Keratinocyte (primary cell): ENCODE results near the gene ZNF428. TPM values are rescaled to one million over a fixed set of nuclear protein-coding genes. Genes with fewer than 3 reads are reported as not detected.

Experiments used
- DNase-seq: peaks from one replicate; pipeline ENCODE4 v3.0.0-alpha.2; 2011; ENCODE audit warnings: low read depth, missing footprints, low spot score
- FAIRE-seq: peaks from 2 replicates; lab custom pipeline; 2011; peaks lifted over from hg19 to GRCh38; lab: Jason Lieb, UNC
- H2AFZ ChIP-seq: 2 replicates; pipeline ENCODE4 v1.6.0; 2012; ENCODE audit warnings: low read length, control low read depth, inconsistent platforms; ENCODE audit not compliant: control insufficient read depth
- H3K27ac ChIP-seq: 2 replicates; pipeline ENCODE4 v1.5.1; 2011; ENCODE audit warnings: low read length; ENCODE audit not compliant: control insufficient read depth, insufficient read depth
- H3K27me3 ChIP-seq: 3 replicates; pipeline ENCODE4 v1.6.0; 2011; ENCODE audit warnings: low read length; ENCODE audit not compliant: control insufficient read depth, insufficient read depth; ENCODE audit errors: extremely low read depth
- H3K36me3 ChIP-seq, 2 experiments: 2 replicates in 1 of 2; 3 replicates in 1 of 2; pipeline ENCODE4 v1.5.1; 2011; ENCODE audit warnings: low read length in 2 of 2, mild to moderate bottlenecking in 1 of 2; ENCODE audit not compliant: control insufficient read depth in 2 of 2, insufficient read depth in 2 of 2; ENCODE audit errors: extremely low read depth in 1 of 2
- H3K4me1 ChIP-seq: 3 replicates; pipeline ENCODE4 v1.5.1; 2011; ENCODE audit warnings: low read length; ENCODE audit not compliant: control insufficient read depth, insufficient read depth; ENCODE audit errors: extremely low read depth
- H3K4me2 ChIP-seq: 3 replicates; pipeline ENCODE4 v1.6.0; 2011; ENCODE audit warnings: low read depth, low read length; ENCODE audit not compliant: control insufficient read depth, insufficient read depth; ENCODE audit errors: extremely low read depth
- H3K4me3 ChIP-seq, 3 experiments: fragments of 200-600 bp in 1 of 3; sonication (generic) in 1 of 3; 2 replicates in 2 of 3; 3 replicates in 1 of 3; pipeline ENCODE4 v1.5.1; 2011 to 2016; ENCODE audit warnings: low read length in 3 of 3, mild to moderate bottlenecking in 3 of 3, control low read depth in 2 of 3, inconsistent platforms in 1 of 3, low read depth in 1 of 3, mixed read lengths in 1 of 3, mixed run types in 1 of 3, moderate library complexity in 1 of 3; ENCODE audit not compliant: control insufficient read depth in 2 of 3, insufficient read depth in 2 of 3; ENCODE audit errors: extremely low read depth in 1 of 3
- H3K79me2 ChIP-seq: 2 replicates; pipeline ENCODE4 v1.6.0; 2012; ENCODE audit warnings: low read length; ENCODE audit not compliant: control insufficient read depth, insufficient read depth
- H3K9ac ChIP-seq: 3 replicates; pipeline ENCODE4 v1.6.0; 2011; ENCODE audit warnings: low read length; ENCODE audit not compliant: control insufficient read depth, insufficient read depth; ENCODE audit errors: extremely low read depth
- H3K9me1 ChIP-seq: 3 replicates; pipeline ENCODE4 v1.6.0; 2011; ENCODE audit warnings: low read length; ENCODE audit not compliant: control insufficient read depth, insufficient read depth; ENCODE audit errors: extremely low read depth
- H3K9me3 ChIP-seq: 2 replicates; pipeline ENCODE4 v1.5.1; 2012; ENCODE audit warnings: low read depth, low read length; ENCODE audit not compliant: control insufficient read depth
- H4K20me1 ChIP-seq: 3 replicates; pipeline ENCODE4 v1.6.0; 2011; ENCODE audit warnings: low read length; ENCODE audit not compliant: control insufficient read depth, insufficient read depth; ENCODE audit errors: extremely low read depth
- CTCF ChIP-seq, 3 experiments: IDR thresholded peaks in 1 of 3; conservative IDR thresholded peaks in 1 of 3; optimal IDR thresholded peaks in 1 of 3; 2 replicates in 2 of 3; 3 replicates in 1 of 3; pipeline versions ENCODE3 to v1.5.1; 2011; ENCODE audit warnings: low read length in 3 of 3, mild to moderate bottlenecking in 3 of 3, moderate library complexity in 2 of 3, control low read depth in 1 of 3, inconsistent platforms in 1 of 3; ENCODE audit not compliant: insufficient read depth in 2 of 3; ENCODE audit errors: extremely low read depth in 1 of 3
- EZH2 ChIP-seq: IDR thresholded peaks from one replicate; pipeline ENCODE4 v1.6.1; 2012; ENCODE audit warnings: inconsistent platforms, mild to moderate bottlenecking, low read length, moderate library complexity
- dilution Hi-C: fragments of 300-500 bp; cut with MboI; formaldehyde crosslinking; loops from one replicate; pipeline ENCODE4 v1.7.0; 2020; ENCODE audit warnings: low sequenced_read_pairs; ENCODE audit not compliant: extremely low pct_ligation_motif_present
- polyA plus RNA-seq, 5 experiments: library from polyadenylated mRNA; depleted of rRNA in 3 of 5; stranded (reverse) in 3 of 5; stranded (forward) in 1 of 5; unstranded in 1 of 5; fragments of >200 nt; gene quantifications; 1 replicate in 1 of 5; 2 replicates in 3 of 5; 3 replicates in 1 of 5; pipeline versions ENCODE4 v1.2.1 to v1.2.3, GENCODE V29; 2011 to 2012; ENCODE audit warnings: missing spikeins in 2 of 5, low read depth in 1 of 5, low replicate concordance in 1 of 5

ZNF428 gene
- polyA plus RNA-seq, 1 donor (not counting 4 experiments of a cell fraction or from before 2014, with no cell fraction given): 13.9 TPM

GRCh38 chr19:43611788-43612187 is 7.6 kb downstream of the ZNF428 start, which contains the start of gene SRRM5:
TSS of gene SRRM5 (plus strand) at chr19:43612088. CDS start at chr19:43612122, 34 bp downstream.
- no peak within 1 kb of the TSS for H3K4me2 ChIP-seq
- no peak within 1 kb of the TSS for H2AFZ ChIP-seq
- no peak for DNase-seq
- H3K4me3 ChIP-seq: no peak within 1 kb of the TSS
- no peaks in the 10 kb centered on the region for H4K20me1 ChIP-seq
- no peaks in the 10 kb centered on the region for H3K9me1 ChIP-seq
- H3K79me2 ChIP-seq: peaks cover 7% of the 10 kb centered on the region
- no peak within 1 kb of the TSS for H3K9ac ChIP-seq
- H3K27me3 ChIP-seq: no peaks in the 10 kb centered on the region
- peaks cover 7% of the 10 kb centered on the region for H3K4me1 ChIP-seq
- FAIRE-seq: no peak
- H3K9me3 ChIP-seq: no peaks in the 10 kb centered on the region
- H3K27ac ChIP-seq: no peak within 1 kb of the TSS
- no peak for TF ChIP-seq EZH2
- no peak for TF ChIP-seq CTCF (optimal IDR thresholded peaks at IDR 0.05 in 1 of 3, IDR thresholded peaks at IDR 0.05 in 1 of 3, conservative IDR thresholded peaks at IDR 0.05 in 1 of 3; ENCODE audit: extremely low read depth in 1 of 3, insufficient read depth in 2 of 3, low read length in 3 of 3)
- dilution Hi-C loops: no loop called here
- peaks cover 3 to 12% of the 10 kb centered on the region in 2 experiments for H3K36me3 ChIP-seq

- Histone ChIP-seq H3K27me3 (no peaks in the 10 kb centered on the region), H3K9me1 (no peaks in the 10 kb centered on the region), H3K27ac (no peak overlapping the region), H3K4me2 (no peak overlapping the region), H4K20me1 (no peaks in the 10 kb centered on the region), H3K4me1 (peaks cover 19% of the 10 kb centered on the region), H3K36me3 (peaks cover 3 to 12% of the 10 kb centered on the region in 2 experiments), H3K79me2 (peaks cover 1% of the 10 kb centered on the region), H3K4me3 (no peak overlapping the region), H2AFZ (no peak overlapping the region), H3K9ac (no peak overlapping the region), H3K9me3 (no peaks in the 10 kb centered on the region)
- DNase-seq (no peak), FAIRE-seq (no peak)
- TF ChIP-seq CTCF (optimal IDR thresholded peaks at IDR 0.05 in 1 of 3, IDR thresholded peaks at IDR 0.05 in 1 of 3, conservative IDR thresholded peaks at IDR 0.05 in 1 of 3; ENCODE audit: extremely low read depth in 1 of 3, insufficient read depth in 2 of 3, low read length in 3 of 3): no peak
- no peak for TF ChIP-seq EZH2
- dilution Hi-C loops: no loop called here
These were observed 8.9 kb downstream of the ZNF428 start for GRCh38 chr19:43610493-43610892.
